ENCODE measurements around the gene EFNA5.

DNA sequence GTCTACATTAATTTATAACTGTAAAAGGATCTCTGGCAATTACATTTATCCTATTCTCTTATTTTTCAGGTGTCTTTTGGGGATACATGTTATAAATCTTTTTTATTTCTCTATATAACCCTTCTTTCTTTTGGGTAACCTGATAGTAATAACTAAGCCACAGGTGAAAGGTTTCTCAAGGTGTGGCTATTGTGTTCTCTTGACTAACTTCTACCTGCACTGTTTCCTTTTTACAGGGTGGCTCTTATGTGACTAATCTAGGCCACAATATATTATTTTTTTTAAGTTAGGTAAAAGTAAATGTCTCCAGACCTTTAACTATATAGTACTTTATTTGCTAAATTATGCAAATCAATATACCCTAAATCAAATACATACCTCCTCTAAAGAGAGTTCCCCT is 193.2 kb downstream of the EFNA5 start:
- TF ChIP-seq POLR2AphosphoS5 (IDR thresholded peaks at IDR 0.05; ENCODE audit: low read depth) (no peak), EZH2 (IDR thresholded peaks at IDR 0.05; ENCODE audit: low read depth, unreplicated experiment) (no peak), JUNB (IDR thresholded peaks at IDR 0.05; ENCODE audit: unreplicated experiment) (no peak), EZH2phosphoT487 (IDR thresholded peaks at IDR 0.05; ENCODE audit: unreplicated experiment) (no peak), NANOG (IDR thresholded peaks at IDR 0.05; ENCODE audit: borderline replicate concordance) (no peak), ZNF114 (CRISPR knock-in tag; IDR thresholded peaks at IDR 0.05) (no peak), CREB1 (CRISPR knock-in tag; IDR thresholded peaks at IDR 0.05; ENCODE audit: low read depth) (no peak), STAT1 (IDR thresholded peaks at IDR 0.05; ENCODE audit: unreplicated experiment) (no peak), ZNF331 (CRISPR knock-in tag; IDR thresholded peaks at IDR 0.05; ENCODE audit: low read depth) (no peak)
- TF ChIP-seq, protein P1, sequence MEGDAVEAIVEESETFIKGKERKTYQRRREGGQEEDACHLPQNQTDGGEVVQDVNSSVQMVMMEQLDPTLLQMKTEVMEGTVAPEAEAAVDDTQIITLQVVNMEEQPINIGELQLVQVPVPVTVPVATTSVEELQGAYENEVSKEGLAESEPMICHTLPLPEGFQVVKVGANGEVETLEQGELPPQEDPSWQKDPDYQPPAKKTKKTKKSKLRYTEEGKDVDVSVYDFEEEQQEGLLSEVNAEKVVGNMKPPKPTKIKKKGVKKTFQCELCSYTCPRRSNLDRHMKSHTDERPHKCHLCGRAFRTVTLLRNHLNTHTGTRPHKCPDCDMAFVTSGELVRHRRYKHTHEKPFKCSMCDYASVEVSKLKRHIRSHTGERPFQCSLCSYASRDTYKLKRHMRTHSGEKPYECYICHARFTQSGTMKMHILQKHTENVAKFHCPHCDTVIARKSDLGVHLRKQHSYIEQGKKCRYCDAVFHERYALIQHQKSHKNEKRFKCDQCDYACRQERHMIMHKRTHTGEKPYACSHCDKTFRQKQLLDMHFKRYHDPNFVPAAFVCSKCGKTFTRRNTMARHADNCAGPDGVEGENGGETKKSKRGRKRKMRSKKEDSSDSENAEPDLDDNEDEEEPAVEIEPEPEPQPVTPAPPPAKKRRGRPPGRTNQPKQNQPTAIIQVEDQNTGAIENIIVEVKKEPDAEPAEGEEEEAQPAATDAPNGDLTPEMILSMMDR (conservative IDR thresholded peaks at IDR 0.05; ENCODE audit: low read depth in 2 of 2) = no peak
- TF ChIP-seq, protein P2, sequence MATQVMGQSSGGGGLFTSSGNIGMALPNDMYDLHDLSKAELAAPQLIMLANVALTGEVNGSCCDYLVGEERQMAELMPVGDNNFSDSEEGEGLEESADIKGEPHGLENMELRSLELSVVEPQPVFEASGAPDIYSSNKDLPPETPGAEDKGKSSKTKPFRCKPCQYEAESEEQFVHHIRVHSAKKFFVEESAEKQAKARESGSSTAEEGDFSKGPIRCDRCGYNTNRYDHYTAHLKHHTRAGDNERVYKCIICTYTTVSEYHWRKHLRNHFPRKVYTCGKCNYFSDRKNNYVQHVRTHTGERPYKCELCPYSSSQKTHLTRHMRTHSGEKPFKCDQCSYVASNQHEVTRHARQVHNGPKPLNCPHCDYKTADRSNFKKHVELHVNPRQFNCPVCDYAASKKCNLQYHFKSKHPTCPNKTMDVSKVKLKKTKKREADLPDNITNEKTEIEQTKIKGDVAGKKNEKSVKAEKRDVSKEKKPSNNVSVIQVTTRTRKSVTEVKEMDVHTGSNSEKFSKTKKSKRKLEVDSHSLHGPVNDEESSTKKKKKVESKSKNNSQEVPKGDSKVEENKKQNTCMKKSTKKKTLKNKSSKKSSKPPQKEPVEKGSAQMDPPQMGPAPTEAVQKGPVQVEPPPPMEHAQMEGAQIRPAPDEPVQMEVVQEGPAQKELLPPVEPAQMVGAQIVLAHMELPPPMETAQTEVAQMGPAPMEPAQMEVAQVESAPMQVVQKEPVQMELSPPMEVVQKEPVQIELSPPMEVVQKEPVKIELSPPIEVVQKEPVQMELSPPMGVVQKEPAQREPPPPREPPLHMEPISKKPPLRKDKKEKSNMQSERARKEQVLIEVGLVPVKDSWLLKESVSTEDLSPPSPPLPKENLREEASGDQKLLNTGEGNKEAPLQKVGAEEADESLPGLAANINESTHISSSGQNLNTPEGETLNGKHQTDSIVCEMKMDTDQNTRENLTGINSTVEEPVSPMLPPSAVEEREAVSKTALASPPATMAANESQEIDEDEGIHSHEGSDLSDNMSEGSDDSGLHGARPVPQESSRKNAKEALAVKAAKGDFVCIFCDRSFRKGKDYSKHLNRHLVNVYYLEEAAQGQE (IDR thresholded peaks at IDR 0.05; ENCODE audit: unreplicated experiment) = no peak
- TF ChIP-seq, protein P3, sequence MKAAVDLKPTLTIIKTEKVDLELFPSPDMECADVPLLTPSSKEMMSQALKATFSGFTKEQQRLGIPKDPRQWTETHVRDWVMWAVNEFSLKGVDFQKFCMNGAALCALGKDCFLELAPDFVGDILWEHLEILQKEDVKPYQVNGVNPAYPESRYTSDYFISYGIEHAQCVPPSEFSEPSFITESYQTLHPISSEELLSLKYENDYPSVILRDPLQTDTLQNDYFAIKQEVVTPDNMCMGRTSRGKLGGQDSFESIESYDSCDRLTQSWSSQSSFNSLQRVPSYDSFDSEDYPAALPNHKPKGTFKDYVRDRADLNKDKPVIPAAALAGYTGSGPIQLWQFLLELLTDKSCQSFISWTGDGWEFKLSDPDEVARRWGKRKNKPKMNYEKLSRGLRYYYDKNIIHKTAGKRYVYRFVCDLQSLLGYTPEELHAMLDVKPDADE (IDR thresholded peaks at IDR 0.05) = no peak
